NCI-H460 (cell line): ENCODE data around the gene SIK3. TPM values are rescaled to one million over a fixed set of nuclear protein-coding genes. Genes with fewer than 3 reads are reported as not detected.
"Not testable (repeated sequence)": the region's sequence is repeated elsewhere in the genome, so short reads cannot be mapped to it uniquely, and the experiment has no call there.

Experiments used
- DNase-seq: peaks from one replicate; pipeline ENCODE4 v3.0.0-alpha.2; 2016; ENCODE audit warnings: low read depth; ENCODE audit errors: extremely low read depth
- total RNA-seq: library from RNA; depleted of rRNA; stranded (reverse); fragments of >200 nt; shearing (Covaris generic); gene quantifications from 2 replicates; pipeline ENCODE4 v1.2.3, GENCODE V29; 2014

The SIK3 gene
- total RNA-seq, 1 experiment from 2014 or later, result 7.0 TPM

DNA sequence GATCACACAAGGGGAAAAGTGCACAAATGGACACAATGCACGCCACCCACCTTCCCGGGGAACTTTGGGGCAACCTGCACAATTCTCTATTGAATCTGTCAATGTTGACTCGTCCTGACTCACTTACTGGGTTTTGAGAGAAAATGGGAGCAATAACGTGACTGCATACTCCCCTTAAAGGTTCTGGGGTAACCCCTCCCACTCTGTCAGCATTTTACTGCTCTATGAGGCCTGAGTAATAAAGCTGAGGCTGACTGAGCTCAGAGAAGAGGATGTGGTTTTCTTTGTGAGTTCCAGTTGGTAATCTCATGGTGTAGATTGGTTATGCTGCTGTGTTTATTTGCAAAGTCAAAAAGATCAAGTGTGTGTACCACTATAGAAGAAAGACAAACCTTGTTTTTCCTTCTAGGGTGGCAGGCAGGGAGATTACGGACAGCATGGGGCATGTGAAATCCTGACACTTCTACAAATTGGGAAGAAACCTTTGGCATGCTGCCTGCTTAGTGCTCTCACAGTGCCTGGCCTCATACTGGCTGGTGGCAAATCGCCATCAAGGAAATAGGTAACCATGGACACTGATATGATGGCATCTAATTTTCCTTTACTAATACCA lies 244.7 kb downstream of the SIK3 start:
- no peak for DNase-seq

DNA sequence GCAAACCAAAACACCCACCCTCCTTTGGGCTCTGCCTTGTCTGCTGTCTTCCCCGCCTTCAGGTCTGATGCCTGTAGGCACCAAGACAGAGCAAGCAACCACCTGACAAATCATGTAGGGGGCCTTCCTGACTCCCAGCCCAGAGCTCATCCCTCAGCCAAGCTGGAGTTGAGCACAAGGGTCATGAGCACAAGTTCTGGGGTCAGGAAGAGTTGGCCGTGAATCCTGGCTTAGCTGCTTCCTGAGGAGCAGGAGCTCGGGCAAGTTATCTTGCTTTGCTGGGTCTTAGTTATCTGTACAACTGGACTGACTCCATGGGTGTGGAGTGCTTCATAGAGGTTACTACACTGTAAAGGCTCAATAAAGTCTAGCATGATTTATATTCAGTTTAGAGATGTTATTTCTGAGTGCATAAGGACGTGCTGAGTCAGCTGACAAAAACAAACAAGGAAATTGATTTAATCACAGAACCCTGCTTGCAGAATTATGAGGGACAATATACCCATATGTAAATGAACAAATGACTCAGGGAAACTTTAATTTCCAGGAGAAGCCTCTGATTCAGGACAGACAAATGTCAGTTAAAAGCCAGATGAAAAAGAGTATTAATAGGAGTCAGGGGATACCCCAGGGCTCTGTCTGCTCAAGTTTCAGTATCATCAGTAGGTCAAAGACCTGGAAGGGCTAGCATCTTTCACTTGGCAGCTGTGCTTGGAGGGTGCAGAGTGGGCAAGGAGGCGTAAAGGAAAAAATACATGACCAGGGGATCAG lies 245.8 kb downstream of the SIK3 start:
- no peak for DNase-seq

DNA sequence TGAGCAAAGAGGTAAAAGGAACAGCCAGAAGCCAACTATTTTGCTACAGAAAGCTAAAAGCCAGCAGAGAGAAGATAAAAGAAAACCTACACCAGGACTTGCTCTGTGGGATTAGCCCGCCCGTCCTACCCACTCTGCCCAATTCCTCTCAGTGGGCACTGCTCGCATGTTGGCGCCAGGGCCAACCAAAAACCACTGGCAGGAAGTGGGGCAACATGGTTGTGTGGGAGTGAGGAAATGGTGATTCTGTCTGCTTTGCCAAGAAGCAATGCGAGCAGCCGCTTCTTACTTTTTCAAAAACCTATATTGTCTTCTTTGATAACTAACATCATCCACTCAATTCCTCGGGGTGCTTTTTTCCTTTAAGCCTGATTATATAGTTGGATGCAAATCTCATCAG lies 246.6 kb downstream of the SIK3 start:
- DNase-seq, result no peak

DNA sequence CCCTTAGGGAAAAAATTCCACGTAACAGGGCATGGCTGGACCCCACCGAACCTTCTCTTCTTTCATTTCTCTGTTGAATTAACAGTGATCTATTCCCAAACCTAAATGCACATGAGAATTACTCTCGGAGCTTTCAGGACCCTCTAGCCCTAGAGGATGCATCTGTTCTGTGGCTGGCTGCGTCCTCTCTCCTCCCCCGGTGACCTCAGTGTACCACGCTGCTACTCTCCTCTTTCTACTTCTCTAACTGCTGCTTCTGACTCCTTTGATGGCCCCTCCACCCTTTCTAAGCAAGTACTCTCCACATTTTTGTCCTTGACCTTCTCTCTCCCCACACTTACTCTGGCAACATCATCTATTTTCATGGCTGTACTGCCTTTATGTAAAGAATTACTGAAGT lies 248.7 kb downstream of the SIK3 start:
- no peak for DNase-seq

DNA sequence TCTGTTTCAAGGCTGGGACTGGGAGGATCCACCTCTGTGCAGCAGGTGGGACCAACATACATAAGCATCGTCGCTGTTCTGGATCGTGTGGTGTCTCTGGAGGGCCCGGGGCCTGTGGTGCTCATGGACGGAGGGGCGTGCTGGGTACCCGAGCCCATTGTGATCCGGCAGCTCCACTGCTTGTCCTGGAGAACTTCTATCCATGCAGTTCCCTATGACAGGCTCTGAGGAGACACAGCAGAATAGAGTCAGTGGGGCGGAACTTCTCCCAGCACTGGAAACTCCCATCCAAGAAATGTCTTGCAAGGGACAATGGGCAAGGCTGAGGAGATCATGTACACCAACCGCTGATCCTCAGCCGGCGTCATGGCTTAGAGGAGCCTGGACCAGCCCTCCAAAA lies 249.2 kb downstream of the SIK3 start:
- no peak for DNase-seq

DNA sequence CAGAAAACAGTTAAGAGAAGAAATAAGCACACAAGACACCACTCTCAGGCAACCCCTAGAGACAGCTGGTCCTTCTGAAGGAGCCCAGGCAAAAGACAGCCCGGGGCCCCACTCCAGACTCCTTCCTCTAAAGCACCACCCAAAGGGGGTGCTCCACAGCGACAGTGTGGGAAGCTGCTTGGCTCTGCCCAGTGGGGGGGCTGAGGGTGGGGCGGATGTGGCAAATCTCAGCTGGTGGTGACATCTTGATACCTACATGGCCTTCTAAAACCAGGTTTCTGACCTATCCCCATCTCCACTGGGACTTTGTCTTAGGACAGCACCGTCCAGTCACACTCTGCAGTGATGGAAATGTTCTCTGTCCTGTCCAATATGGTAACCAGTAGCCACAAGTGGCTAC lies 250.6 kb downstream of the SIK3 start:
- no peak for DNase-seq

DNA sequence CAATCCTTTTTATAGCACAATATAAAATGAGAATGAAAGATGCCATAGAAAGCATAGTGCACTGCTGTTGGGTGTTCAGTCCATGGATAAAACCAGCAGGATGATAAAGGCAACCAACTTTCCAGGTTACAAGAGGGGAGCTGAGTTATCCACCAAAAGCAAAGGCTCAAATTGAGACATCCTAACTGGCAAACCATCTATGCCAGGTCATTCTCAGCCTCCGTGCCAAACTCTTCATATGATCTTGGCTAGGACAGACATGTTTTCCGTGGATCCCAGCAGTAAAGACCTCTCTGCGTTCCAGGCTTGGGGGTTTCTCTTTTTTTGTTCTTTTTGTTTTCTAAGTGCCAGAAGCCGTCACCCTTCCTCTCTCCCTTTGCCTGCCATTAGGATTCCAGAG lies 253.5 kb downstream of the SIK3 start:
- DNase-seq, result no peak

DNA sequence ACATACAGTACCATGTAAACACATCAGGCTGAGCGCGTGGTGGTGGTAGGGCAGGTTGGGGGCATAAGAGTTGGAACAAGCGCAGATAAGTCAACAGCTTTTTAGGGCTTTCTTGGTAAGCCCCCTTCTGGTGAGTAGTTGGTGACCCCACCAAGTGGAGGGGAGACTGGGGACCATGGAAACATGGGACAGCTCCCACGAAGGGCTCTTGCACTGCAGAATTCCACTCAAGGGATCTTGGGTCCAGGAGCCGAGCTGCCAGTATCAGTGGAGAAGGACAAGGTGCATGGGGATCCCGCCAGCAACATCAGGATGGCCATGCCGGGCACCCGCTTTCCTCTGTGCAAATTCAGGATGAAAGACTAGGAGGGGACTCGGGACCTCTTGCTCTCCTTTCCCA lies 254.6 kb downstream of the SIK3 start:
- no peak for DNase-seq

DNA sequence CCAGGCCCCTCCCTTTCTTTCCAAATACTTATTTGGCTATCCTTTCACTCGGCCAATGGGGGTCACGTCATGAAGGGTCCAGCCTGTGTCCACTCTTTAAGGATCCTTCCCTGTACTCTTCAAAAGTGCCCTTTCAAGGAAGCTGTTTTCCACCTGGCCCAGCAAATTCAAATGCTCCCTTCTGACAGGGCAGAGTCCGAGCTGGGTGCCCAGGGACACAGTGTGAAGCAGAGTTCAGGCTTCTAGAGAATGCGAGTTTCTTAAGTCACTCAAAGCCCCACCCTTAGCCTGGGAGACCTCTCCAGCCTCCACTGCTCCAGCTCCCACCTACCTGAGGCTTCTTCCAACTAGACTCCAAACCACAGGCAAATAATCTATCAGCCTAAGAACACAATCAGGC lies 255.3 kb downstream of the SIK3 start:
- no peak for DNase-seq

DNA sequence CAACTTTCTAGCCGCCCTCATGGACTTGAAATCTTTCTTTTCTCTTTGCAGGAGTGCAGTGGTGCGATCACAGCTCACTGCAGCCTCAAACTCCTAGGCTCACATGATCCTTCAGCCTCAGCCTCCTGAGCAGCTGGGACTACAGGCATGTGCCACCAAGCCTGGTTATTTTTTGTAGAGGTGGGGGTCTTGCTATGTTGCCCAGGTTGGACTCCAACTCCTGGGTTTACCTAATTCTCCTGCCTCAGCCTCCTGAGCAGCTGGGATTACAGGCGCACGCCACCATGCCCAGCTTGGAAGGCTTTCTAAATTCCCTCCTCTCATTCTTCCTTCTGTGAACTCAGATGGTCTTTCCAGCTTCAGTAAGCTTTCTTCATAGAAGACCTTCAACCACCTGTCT lies 256.1 kb downstream of the SIK3 start:
- no peak for DNase-seq

DNA sequence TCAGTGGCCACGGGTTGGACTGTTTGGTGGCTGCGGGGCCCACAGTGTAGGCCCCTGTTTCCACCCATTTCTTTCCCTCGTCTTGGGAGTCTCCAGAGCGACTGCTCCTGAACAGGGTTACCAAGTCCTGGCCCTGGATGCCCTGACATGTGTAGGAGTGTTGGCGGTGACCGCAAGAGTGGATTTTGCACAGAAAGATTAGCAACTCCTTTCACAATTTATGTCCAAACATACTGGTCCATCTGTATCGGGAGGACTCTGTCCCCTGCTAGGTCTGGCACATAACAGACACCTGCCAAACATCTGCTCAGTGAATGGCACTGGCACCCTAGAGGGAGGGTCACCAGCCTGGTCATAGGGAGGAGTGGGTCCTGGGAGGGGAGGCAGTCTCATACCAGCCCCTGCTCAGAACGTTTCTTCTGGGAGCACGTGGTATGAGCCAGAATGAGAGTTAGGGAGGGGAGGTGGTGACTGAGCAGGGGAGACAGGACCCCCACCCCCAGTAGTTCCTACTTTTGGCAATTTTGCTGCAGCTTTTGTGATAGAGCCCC lies 257.4 kb downstream of the SIK3 start:
- DNase-seq, result no peak

DNA sequence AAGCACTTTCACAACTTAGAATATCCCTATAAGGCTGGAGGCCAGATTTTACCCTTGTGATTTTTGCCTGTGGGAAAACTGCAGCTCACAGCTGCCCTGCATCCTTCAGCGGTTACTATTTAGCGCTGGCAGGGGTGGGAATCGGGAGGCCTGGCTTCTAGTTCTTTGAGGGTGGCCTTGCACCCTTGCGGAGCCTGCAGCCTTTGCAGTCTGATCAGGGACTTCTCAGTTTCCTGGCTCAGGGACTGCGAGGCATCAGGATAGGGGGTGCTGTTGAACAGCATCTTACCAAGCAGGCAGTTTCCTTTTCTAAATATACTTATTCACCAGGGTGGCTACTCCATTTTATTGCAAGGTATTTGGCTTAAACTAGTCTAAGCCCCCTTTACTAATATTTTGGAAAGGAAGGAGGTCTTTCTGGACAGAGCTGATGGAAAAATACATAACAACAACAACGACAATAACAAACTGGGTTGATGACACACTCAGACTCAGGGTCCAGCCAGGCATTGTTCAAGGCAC lies 257.9 kb downstream of the SIK3 start:
- DNase-seq, result no peak

DNA sequence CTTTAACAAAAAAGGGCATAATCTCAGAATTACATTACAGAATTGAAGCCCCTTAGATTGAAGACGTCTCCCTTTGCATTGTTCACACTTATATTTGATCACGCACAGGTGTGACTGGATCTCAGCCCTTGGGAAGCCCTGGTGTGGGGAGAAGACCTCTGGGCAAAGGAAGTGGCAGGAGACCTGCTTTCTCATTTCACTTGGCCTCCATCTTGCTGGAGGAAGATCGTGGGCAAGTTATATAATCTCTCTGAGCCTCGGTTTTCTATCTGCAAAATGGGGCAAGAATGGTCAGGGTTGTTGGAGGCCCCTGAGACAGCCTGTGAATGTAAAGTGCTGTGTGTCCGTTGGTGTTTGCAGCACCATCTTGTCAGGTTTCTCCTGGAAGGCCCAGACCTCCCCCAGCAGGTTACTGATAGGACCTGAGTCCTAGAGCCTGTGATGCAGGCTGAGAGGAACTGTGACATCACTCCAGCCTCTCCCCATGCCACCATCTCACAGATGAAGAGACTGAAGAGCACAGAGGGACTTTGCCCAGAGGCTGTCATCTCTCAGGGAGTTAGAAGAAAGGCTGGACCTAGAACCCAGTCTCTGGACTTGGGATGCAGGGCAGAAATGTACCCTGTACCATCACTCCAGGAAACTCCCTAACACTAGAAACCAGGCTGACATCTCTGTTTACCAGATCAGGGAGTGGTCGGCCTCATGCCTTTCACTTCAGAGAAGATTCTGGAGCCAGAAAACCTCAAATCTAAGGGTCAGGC lies 259.7 kb downstream of the SIK3 start:
- DNase-seq, result no peak

DNA sequence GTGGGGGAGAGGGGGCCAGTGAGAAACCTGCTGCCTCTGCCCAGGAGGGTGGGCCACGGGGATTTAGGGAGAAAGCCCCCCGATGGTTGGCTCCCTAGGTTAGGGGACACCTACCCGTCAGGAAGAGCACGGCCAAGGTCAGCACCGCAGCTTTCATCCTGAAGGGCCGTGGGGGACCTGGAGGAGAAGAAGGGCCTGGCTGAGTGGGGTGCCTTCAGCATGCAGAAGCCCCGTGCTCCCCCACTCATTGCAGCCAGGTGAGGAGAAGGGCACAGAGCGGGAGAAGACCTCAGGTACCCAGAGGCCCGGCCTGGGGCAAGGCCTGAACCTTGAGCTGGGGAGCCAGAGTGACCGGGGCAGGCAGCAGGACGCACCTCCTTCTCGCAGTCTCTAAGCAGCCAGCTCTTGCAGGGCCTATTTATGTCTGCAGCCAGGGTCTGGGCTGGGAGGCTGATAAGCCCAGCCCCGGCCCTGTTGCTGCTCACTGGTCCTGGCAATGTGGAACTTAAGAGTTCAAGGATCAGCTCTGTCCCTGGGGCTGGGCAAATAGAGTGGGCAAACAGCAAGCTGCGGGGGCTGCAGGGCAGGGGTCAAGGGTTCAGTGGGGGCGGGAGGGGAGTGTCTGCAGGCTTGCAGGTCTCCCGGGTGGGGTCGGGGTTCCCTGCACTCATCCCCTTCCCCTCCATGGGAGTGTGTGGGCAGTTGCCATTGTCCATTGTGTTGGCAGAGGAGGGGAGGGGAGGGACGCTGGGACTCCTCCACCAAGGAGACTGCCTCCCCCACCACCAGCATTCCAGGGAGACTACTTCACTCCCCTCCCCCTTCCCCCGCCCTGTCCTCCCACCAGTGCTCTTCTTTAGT lies 260.8 kb downstream of the SIK3 start, which contains the start of gene APOA1:
Gene APOA1 (minus strand): TSS at position 392 of the 861 bp plus-strand sequence. CDS start 235 bp downstream, at position 157.
- DNase-seq, result no peak

DNA sequence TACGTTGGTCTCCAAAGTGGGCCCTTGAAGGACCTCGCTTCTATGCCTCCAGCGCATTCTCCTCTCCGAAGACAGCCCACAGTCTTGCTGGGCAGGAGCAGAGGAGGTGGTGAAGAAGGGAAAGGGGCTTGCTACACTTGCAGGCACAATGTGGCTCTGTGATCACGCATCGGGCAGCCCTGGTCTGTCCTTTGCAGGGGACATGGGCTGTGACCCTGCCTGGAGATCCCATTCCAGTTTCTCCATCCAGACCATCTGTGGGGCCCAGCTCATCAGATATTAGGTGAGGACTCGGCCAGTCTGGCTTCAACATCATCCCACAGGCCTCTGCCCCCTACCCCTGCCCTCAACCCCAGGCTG lies 261.6 kb downstream of the SIK3 start:
- DNase-seq, result no peak

DNA sequence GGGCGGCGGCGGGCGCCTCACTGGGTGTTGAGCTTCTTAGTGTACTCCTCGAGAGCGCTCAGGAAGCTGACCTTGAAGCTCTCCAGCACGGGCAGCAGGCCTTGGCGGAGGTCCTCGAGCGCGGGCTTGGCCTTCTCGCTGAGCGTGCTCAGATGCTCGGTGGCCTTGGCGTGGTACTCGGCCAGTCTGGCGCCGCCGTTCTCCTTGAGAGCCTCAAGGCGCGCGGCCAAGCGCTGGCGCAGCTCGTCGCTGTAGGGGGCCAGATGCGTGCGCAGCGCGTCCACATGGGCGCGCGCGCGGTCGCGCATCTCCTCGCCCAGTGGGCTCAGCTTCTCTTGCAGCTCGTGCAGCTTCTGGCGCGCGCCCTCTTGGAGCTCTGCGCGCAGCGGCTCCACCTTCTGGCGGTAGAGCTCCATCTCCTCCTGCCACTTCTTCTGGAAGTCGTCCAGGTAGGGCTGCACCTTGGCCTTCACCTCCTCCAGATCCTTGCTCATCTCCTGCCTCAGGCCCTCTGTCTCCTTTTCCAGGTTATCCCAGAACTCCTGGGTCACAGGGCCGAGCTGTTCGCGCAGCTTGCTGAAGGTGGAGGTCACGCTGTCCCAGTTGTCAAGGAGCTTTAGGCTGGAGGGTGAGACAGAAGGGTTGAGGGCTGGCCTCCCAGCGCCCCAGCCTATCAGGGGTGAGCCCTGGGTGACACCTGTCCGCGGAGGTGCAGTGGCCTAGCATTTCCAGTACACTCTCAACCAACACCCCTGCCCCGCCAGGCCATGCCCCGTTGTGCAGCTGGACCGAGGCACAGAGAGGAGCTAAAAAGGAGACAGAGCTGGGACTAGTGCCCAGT lies 262.2 kb downstream of the SIK3 start:
- peak; percentile 77 for DNase-seq

DNA sequence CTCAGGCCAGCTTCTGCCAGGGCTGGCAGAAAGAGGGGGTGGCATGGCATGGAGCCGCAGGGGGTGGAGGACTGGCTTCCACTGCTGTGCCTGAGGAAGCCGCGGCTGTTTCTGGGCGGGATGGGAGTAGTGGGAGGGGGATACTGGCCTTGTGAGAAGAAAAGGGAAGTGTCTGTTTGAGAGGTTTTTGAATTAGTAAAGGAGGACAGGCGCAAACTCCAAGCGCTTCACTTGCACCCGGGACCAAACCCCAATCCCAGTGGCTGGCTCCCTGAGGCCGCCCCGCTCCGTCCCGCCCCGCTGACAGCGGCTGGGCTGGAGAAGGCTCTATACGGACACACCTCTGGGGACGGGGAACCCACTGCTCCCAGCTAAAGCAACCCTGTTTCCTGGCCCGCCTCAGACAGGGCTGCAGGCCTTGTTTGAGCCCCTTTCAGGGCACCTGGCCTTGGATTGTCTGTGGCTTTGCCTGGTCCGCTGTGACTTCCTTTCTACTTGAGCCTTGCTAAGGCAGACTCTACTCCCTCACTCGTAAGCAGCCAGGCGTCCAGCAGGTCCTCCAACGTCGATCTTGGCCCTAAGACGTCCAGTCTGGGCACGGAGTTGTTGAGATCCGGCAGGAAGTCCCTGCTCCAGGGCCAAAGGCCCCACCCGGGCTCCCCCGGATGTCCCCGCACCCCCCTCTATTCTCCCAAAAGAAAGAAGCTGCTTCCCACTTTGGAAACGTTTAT lies 263.0 kb downstream of the SIK3 start:
- no peak for DNase-seq

DNA sequence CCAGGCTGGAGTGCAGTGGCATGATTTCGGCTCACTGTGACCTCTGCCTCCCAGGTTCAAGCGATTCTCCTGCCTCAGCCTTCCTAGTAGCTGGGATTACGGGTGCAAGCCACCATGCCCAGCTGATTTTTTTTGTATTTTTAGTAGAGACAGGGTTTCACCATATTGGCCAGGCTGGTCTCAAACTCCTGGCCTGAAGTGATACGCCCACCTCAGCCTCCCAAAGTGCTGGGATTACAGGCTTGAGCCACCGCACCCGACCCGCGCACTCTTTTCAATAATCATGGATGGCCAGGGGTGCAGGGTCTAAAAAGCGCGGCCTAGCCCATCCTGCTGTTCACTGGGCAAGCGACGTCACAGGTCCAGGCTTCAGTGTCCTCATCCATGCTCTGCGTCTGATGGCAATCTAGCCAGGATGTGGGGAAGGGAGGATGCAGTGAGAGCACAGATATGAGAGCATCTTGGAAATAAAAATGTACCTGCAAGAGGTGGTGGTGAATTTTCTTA lies 263.6 kb downstream of the SIK3 start:
- not testable (repeated sequence) for DNase-seq
